HepG2 (cell line): ENCODE measurements around the gene CTDP1. TPM values are rescaled to one million over a fixed set of nuclear protein-coding genes. Genes with fewer than 3 reads are reported as not detected.
A peak's percentile ranks its signal among the peaks of the same experiment; 100 is the strongest.

Source experiments
- EP300 ChIP-seq, 3 experiments: sonication (generic) in 1 of 3; formaldehyde crosslinking in 1 of 3; IDR thresholded peaks; 2 replicates each; pipeline versions ENCODE4 v1.5.1 to v1.6.1; 2011 to 2020; ENCODE audit warnings: low read depth in 2 of 3, low read length in 2 of 3, borderline replicate concordance in 1 of 3, improper control_type of control experiment in 1 of 3, mild to moderate bottlenecking in 1 of 3, missing genetic modification reagents in 1 of 3, moderate library complexity in 1 of 3
- HMG20B ChIP-seq: conservative IDR thresholded peaks from 2 replicates; pipeline ENCODE4 v1.6.1; 2016; ENCODE audit warnings: missing genetic modification reagents, missing compliant biosample characterization
- ISL2 ChIP-seq: sonication (generic); formaldehyde crosslinking; IDR thresholded peaks from 2 replicates; pipeline ENCODE4 v1.5.0; 2020; ENCODE audit warnings: missing genetic modification reagents
- KLF6 ChIP-seq: IDR thresholded peaks from 2 replicates; pipeline ENCODE4 v1.8.0; 2016; ENCODE audit warnings: missing biosample characterization, missing genetic modification reagents
- NONO ChIP-seq, 2 experiments: fragments of 450-650 bp in 1 of 2; sonication (generic) in 1 of 2; formaldehyde crosslinking in 1 of 2; IDR thresholded peaks in 1 of 2; conservative IDR thresholded peaks in 1 of 2; 2 replicates each; pipeline versions ENCODE4 v1.6.1 to v1.8.0; 2017 to 2022; ENCODE audit warnings: mild to moderate bottlenecking in 1 of 2, missing genetic modification reagents in 1 of 2, moderate library complexity in 1 of 2
- SALL1 ChIP-seq: sonication (generic); formaldehyde crosslinking; IDR thresholded peaks from 2 replicates; pipeline ENCODE4 v1.8.0; 2022; ENCODE audit warnings: mild to moderate bottlenecking, missing genetic modification reagents
- SCMH1 ChIP-seq: sonication (generic); formaldehyde crosslinking; IDR thresholded peaks from 2 replicates; pipeline ENCODE4 v1.9.0; 2021; ENCODE audit warnings: missing genetic modification reagents, mild to moderate bottlenecking, borderline replicate concordance
- SMAD3 ChIP-seq: sonication (generic); formaldehyde crosslinking; IDR thresholded peaks from 2 replicates; pipeline ENCODE4 v1.4.0; 2020; ENCODE audit warnings: missing genetic modification reagents
- SOX6 ChIP-seq, 2 experiments: fragments of 450-650 bp in 1 of 2; sonication (generic) in 1 of 2; formaldehyde crosslinking in 1 of 2; IDR thresholded peaks; 2 replicates each; pipeline versions ENCODE4 v1.4.0 to v1.6.1; 2017 to 2020; ENCODE audit warnings: antibody characterized with exemption in 1 of 2, mild to moderate bottlenecking in 1 of 2, missing genetic modification reagents in 1 of 2
- U2AF1 ChIP-seq: fragments of 200-400 bp; formaldehyde crosslinking; optimal IDR thresholded peaks from 2 replicates; pipeline ENCODE3; 2017; ENCODE audit warnings: mild to moderate bottlenecking, low read depth, low read length
- ZNF501 ChIP-seq: sonication (generic); formaldehyde crosslinking; IDR thresholded peaks from 2 replicates; pipeline ENCODE4 v1.5.1; 2020; ENCODE audit warnings: mild to moderate bottlenecking, moderate library complexity, missing genetic modification reagents
- ZNF550 ChIP-seq: sonication (generic); formaldehyde crosslinking; IDR thresholded peaks from 2 replicates; pipeline ENCODE4 v1.4.0; 2020; ENCODE audit warnings: mild to moderate bottlenecking, missing genetic modification reagents, borderline replicate concordance
- ZNF644 ChIP-seq: IDR thresholded peaks from 2 replicates; pipeline ENCODE4 v1.6.1; 2016; ENCODE audit warnings: low read depth
- polyA plus RNA-seq, 8 experiments: library from polyadenylated mRNA; depleted of rRNA in 3 of 8; stranded (reverse) in 7 of 8; unstranded in 1 of 8; fragments of >200 nt; fragmentation: Illumina TruSeq in 4 of 8; extraction: Trizol in 4 of 8; gene quantifications; 2 replicates each; pipeline versions ENCODE4 v1.2.1 to v1.2.3, GENCODE V29; 2011 to 2016; ENCODE audit warnings: low read depth in 4 of 8, missing spikeins in 1 of 8, mixed read lengths in 1 of 8; ENCODE audit not compliant: insufficient read depth in 1 of 8
- total RNA-seq, 5 experiments: library from RNA; depleted of rRNA; stranded (reverse); fragments of >200 nt; fragmentation: Illumina TruSeq; extraction: Trizol; gene quantifications; 2 replicates each; pipeline ENCODE4 v1.2.3, GENCODE V29; 2016; ENCODE audit warnings: low read depth in 1 of 5
- TF ChIP-seq, protein P1 (sequence below): sonication (generic); formaldehyde crosslinking; IDR thresholded peaks from 2 replicates; pipeline ENCODE4 v1.4.0; 2020; ENCODE audit warnings: missing genetic modification reagents
- TF ChIP-seq, protein P2 (sequence below): IDR thresholded peaks from 2 replicates; pipeline ENCODE4 v1.6.1; 2016; ENCODE audit warnings: low read depth, missing genetic modification reagents, missing compliant biosample characterization
- TF ChIP-seq, protein P3 (sequence below): sonication (generic); formaldehyde crosslinking; IDR thresholded peaks from 2 replicates; pipeline ENCODE4 v1.5.0; 2020; ENCODE audit warnings: missing genetic modification reagents

Gene CTDP1
- total and polyA plus RNA-seq, 2 of the 13 experiments (the other 11 are each of a cell fraction or from before 2014, with no cell fraction given), result 6.9 to 11.0 TPM

DNA sequence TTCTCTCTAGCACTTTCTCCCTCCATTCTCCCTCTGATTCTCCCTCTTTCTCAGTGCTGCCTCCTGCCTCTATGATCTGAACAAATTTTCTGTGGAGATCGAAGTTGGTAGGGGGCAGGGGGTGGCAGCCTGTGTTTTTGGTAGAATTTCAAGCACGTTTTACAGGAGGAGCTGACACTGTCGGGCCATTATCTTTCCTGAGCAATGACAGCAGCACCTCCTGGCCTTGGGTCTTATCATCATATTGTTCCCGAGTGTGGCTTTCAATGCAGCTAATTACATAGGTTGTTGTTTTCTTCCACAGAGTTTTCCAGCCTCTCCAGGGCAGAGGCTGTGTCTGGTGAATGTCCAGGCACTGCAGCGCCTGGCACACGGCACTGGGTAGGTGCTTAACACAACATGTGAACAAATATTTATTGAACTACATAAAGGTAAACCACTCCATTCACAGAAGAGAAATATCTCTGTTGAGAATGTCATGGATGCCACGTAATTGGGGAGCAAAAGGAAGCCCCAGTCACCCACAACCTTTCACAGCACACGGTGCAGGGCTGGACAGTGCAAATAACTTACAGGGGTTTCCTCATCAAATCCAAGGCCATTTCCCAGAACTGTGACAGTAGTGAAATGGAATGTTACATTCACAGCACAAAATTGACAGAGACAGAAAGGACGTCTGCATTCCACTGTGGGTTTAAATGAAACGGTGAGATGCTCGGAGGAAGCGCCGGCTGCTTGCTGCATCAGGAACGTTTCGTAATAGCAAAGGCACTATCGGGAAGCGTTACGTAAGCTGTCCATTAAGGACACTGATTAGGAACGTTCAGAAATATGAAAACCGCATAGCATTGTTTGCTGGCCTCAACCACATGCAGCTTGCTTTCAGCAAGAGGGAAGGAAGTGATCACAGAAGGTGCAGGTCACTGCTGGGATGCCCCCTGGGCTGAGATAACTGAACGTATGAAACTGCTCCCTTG, 111.7 kb downstream of the CTDP1 start (continued):
- TF ChIP-seq SALL1 (peak; percentile 94), EP300 (IDR thresholded peaks at IDR 0.05; ENCODE audit: low read depth in 2 of 2, low read length in 2 of 2) (peak; percentile 36 to 68; a peak in 2 of 4 replicates), EP300 (CRISPR knock-in tag; IDR thresholded peaks at IDR 0.05; ENCODE audit: borderline replicate concordance) (peak; percentile 65; the same call in 1 of the 2 replicates), SCMH1 (CRISPR knock-in tag) (no peak), KLF6 (peak; percentile 93), NONO (IDR thresholded peaks at IDR 0.05) (no peak), NONO (CRISPR knock-in tag; conservative IDR thresholded peaks at IDR 0.05) (0 out of 2 replicates have a peak, but pooled peaks have one; percentile 27), ZNF501 (peak; percentile 37; the same call in 1 of the 2 replicates), SOX6 (IDR thresholded peaks at IDR 0.05) (no peak), SOX6 (CRISPR knock-in tag; IDR thresholded peaks at IDR 0.05) (peak; percentile 94), SMAD3 (CRISPR knock-in tag) (0 out of 2 replicates have a peak, but pooled peaks have one; percentile 71), U2AF1 (no peak), HMG20B (CRISPR knock-in tag) (peak; percentile 60; the same call in 1 of the 2 replicates), ZNF644 (CRISPR knock-in tag) (0 out of 2 replicates have a peak, but pooled peaks have one; percentile 8), ISL2 (peak; percentile 77; the same call in 1 of the 2 replicates), ZNF550 (CRISPR knock-in tag) (no peak)
- TF ChIP-seq, protein P1, sequence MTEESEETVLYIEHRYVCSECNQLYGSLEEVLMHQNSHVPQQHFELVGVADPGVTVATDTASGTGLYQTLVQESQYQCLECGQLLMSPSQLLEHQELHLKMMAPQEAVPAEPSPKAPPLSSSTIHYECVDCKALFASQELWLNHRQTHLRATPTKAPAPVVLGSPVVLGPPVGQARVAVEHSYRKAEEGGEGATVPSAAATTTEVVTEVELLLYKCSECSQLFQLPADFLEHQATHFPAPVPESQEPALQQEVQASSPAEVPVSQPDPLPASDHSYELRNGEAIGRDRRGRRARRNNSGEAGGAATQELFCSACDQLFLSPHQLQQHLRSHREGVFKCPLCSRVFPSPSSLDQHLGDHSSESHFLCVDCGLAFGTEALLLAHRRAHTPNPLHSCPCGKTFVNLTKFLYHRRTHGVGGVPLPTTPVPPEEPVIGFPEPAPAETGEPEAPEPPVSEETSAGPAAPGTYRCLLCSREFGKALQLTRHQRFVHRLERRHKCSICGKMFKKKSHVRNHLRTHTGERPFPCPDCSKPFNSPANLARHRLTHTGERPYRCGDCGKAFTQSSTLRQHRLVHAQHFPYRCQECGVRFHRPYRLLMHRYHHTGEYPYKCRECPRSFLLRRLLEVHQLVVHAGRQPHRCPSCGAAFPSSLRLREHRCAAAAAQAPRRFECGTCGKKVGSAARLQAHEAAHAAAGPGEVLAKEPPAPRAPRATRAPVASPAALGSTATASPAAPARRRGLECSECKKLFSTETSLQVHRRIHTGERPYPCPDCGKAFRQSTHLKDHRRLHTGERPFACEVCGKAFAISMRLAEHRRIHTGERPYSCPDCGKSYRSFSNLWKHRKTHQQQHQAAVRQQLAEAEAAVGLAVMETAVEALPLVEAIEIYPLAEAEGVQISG (CRISPR knock-in tag), result peak; percentile 45; the same call in 1 of the 2 replicates
- TF ChIP-seq, protein P2, sequence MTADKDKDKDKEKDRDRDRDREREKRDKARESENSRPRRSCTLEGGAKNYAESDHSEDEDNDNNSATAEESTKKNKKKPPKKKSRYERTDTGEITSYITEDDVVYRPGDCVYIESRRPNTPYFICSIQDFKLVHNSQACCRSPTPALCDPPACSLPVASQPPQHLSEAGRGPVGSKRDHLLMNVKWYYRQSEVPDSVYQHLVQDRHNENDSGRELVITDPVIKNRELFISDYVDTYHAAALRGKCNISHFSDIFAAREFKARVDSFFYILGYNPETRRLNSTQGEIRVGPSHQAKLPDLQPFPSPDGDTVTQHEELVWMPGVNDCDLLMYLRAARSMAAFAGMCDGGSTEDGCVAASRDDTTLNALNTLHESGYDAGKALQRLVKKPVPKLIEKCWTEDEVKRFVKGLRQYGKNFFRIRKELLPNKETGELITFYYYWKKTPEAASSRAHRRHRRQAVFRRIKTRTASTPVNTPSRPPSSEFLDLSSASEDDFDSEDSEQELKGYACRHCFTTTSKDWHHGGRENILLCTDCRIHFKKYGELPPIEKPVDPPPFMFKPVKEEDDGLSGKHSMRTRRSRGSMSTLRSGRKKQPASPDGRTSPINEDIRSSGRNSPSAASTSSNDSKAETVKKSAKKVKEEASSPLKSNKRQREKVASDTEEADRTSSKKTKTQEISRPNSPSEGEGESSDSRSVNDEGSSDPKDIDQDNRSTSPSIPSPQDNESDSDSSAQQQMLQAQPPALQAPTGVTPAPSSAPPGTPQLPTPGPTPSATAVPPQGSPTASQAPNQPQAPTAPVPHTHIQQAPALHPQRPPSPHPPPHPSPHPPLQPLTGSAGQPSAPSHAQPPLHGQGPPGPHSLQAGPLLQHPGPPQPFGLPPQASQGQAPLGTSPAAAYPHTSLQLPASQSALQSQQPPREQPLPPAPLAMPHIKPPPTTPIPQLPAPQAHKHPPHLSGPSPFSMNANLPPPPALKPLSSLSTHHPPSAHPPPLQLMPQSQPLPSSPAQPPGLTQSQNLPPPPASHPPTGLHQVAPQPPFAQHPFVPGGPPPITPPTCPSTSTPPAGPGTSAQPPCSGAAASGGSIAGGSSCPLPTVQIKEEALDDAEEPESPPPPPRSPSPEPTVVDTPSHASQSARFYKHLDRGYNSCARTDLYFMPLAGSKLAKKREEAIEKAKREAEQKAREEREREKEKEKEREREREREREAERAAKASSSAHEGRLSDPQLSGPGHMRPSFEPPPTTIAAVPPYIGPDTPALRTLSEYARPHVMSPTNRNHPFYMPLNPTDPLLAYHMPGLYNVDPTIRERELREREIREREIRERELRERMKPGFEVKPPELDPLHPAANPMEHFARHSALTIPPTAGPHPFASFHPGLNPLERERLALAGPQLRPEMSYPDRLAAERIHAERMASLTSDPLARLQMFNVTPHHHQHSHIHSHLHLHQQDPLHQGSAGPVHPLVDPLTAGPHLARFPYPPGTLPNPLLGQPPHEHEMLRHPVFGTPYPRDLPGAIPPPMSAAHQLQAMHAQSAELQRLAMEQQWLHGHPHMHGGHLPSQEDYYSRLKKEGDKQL (CRISPR knock-in tag), result peak; percentile 66; the same call in 1 of the 2 replicates
- TF ChIP-seq, protein P3, sequence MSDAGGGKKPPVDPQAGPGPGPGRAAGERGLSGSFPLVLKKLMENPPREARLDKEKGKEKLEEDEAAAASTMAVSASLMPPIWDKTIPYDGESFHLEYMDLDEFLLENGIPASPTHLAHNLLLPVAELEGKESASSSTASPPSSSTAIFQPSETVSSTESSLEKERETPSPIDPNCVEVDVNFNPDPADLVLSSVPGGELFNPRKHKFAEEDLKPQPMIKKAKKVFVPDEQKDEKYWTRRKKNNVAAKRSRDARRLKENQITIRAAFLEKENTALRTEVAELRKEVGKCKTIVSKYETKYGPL (CRISPR knock-in tag), result peak; percentile 90
